ENCODE measurements around the gene PTCD2.
A peak's percentile ranks its signal among the peaks of the same experiment; 100 is the strongest.

The PTCD2 gene

GRCh38 chr5:72380492-72381274, 60.5 kb downstream of the PTCD2 start:
- no peaks in the 10 kb centered on the region for H3K27me3 ChIP-seq (ENCODE audit: insufficient read depth, poor library complexity, severe bottlenecking)
- no peak for TF ChIP-seq REST (IDR thresholded peaks at IDR 0.05; ENCODE audit: insufficient replicate concordance, low read depth)
- no peak for TF ChIP-seq GABPA (IDR thresholded peaks at IDR 0.05; ENCODE audit: low read depth)
- no peak for TF ChIP-seq CTCF (IDR thresholded peaks at IDR 0.05; ENCODE audit: insufficient read depth, low read length)
- no peak for TF ChIP-seq POLR2AphosphoS5 (IDR thresholded peaks at IDR 0.05; ENCODE audit: low read depth)
- no peak for TF ChIP-seq SPI1 (IDR thresholded peaks at IDR 0.05; ENCODE audit: borderline replicate concordance, low read depth)
- H3K4me3 ChIP-seq (replicated peaks; ENCODE audit: insufficient read depth, low read length) = no peak overlapping the region
- peak in 1 of 2 experiments; percentile 32 for DNase-seq (ENCODE audit: low read depth in 1 of 2, low spot score in 1 of 2)
- H3K27ac ChIP-seq (replicated peaks) = no peak overlapping the region

DNA sequence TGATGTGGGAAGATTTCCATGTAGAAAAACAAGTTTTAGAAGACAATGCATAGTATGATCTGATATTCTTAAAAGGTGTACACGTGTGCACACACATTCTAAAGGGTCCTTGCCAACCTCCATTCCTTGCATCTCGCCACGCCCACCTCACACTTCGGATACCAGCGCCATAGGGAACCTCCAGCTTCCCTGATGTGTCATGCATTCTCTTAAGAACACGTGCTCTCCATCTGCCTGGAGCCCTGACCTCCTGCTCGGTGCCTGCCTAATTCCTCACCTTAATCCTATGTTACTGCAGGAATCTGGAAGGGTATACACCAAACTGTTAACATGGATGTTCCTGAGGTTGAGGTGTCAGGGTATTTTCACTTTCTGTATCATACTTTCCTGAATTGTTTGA, 63.1 kb downstream of the PTCD2 start:
- no peaks in the 10 kb centered on the region for H3K27me3 ChIP-seq (ENCODE audit: insufficient read depth, poor library complexity, severe bottlenecking)
- no peak overlapping the region for H3K4me3 ChIP-seq (replicated peaks; ENCODE audit: insufficient read depth, low read length)
- no peak overlapping the region for H3K27ac ChIP-seq (replicated peaks)
- no peak for DNase-seq (ENCODE audit: low read depth in 1 of 2, low spot score in 1 of 2)
- TF ChIP-seq GABPA (IDR thresholded peaks at IDR 0.05; ENCODE audit: low read depth) = no peak
- TF ChIP-seq POLR2AphosphoS5 (IDR thresholded peaks at IDR 0.05; ENCODE audit: low read depth) = no peak
- TF ChIP-seq SPI1 (IDR thresholded peaks at IDR 0.05; ENCODE audit: borderline replicate concordance, low read depth) = no peak
- TF ChIP-seq REST (IDR thresholded peaks at IDR 0.05; ENCODE audit: insufficient replicate concordance, low read depth) = no peak
- no peak for TF ChIP-seq CTCF (IDR thresholded peaks at IDR 0.05; ENCODE audit: insufficient read depth, low read length)

DNA sequence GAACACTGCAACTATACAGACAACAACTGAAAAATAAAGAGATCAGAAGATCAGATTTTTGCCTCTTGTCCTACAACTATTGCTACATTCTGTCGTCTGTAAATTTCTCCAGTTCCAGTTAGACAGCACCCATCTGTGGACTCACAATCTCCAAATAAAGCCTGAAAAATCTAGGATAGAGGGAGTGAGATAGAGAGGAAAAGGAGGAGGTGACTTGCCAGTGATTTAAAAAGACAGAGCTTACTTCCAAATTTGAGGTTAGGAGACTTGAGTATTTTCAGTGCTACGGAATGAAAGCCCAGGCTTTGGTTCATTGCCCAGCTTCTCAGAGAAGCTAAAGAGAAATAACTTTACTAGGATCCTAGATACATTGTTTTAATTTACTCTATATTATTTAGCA, 63.6 kb downstream of the PTCD2 start:
- Histone ChIP-seq H3K27ac (replicated peaks) (no peak overlapping the region), H3K27me3 (ENCODE audit: insufficient read depth, poor library complexity, severe bottlenecking) (no peaks in the 10 kb centered on the region), H3K4me3 (replicated peaks; ENCODE audit: insufficient read depth, low read length) (no peak overlapping the region)
- TF ChIP-seq REST (IDR thresholded peaks at IDR 0.05; ENCODE audit: insufficient replicate concordance, low read depth) (no peak), CTCF (IDR thresholded peaks at IDR 0.05; ENCODE audit: insufficient read depth, low read length) (no peak), POLR2AphosphoS5 (IDR thresholded peaks at IDR 0.05; ENCODE audit: low read depth) (no peak)
- no peak for DNase-seq (ENCODE audit: low read depth in 1 of 2, low spot score in 1 of 2)

Measured in HL-60 (cell line).